T-helper 2 cell treated with Interferon-gamma antibody and Interleukin-4, amounts not matched to agents 5 μg/mL and 100 μg/mL, for 36 hours (primary cell): ENCODE results near the gene IL3.

ENCODE experiments used
- DNase-seq: peaks from one replicate; pipeline ENCODE4 v3.0.0; 2021; ENCODE audit warnings: low spot score
- H3K27ac Mint-ChIP-seq: one replicate; pipeline ENCODE4 v1.8.0; 2021; ENCODE audit warnings: mild to moderate bottlenecking, mixed read lengths
- H3K27me3 Mint-ChIP-seq: one replicate; pipeline ENCODE4 v1.8.0; 2021; ENCODE audit warnings: low read depth, mixed read lengths
- H3K36me3 Mint-ChIP-seq: one replicate; pipeline ENCODE4 v1.8.0; 2021; ENCODE audit warnings: low read depth, mixed read lengths
- H3K4me1 Mint-ChIP-seq: one replicate; pipeline ENCODE4 v1.8.0; 2021; ENCODE audit warnings: low read depth, mixed read lengths
- H3K4me3 Mint-ChIP-seq: one replicate; pipeline ENCODE4 v1.8.0; 2022; ENCODE audit warnings: mild to moderate bottlenecking, moderate library complexity, mixed read lengths
- H3K9me3 Mint-ChIP-seq: one replicate; pipeline ENCODE4 v1.8.0; 2021; ENCODE audit warnings: mixed read lengths

IL3 gene

DNA sequence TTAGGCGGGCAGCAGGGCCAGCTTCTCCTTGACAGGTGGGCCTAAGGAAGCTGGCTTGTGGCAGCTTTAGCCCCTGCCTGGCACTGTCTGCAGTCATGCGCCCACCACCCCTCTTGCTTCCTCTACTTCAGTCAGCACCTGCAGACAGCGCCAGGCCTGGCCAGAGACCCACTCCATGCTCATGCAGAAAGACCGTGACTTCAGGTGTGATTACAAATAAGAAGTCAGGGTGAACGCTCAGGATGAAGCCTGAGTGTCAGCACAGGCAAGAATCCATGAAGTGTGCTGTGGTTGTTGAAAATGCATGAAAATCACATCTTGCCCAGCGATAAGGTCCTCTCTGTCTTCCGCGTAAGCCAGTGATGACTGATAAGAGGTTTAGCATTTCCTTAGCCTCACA, 16.5 kb downstream of the IL3 start:
- no peaks in the 10 kb centered on the region for H3K9me3 Mint-ChIP-seq
- H3K36me3 Mint-ChIP-seq, result peaks cover 6% of the 10 kb centered on the region
- H3K4me1 Mint-ChIP-seq, result peaks cover 67% of the 10 kb centered on the region
- H3K4me3 Mint-ChIP-seq, result peak overlapping the region; percentile 24
- peak overlapping the region; percentile 88 for H3K27ac Mint-ChIP-seq
- H3K27me3 Mint-ChIP-seq, result no peaks in the 10 kb centered on the region
- DNase-seq, result peak; percentile 23

DNA sequence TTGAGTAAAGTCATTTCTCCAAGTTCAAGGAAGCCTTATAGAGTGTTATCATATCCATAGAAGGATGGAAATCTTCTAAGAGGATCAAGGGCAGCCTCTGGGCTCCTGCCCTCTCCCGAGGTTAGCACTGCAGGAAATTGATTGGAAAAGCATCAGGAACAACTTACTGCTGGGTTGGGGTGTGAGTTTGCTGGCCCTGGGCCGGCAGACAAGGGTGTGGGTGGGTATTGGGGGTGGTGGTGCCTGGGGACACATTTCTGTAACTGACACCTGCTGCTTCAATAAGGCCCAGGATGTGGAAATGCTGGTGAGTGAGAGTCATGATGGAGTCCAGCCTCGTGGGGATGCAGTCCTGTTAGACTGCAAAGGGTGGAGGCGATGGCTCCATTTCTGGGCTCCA, 18.6 kb downstream of the IL3 start:
- H3K27ac Mint-ChIP-seq, result peak overlapping the region; percentile 73
- H3K4me1 Mint-ChIP-seq, result peaks cover 73% of the 10 kb centered on the region
- no peaks in the 10 kb centered on the region for H3K9me3 Mint-ChIP-seq
- no peaks in the 10 kb centered on the region for H3K27me3 Mint-ChIP-seq
- DNase-seq, result no peak
- H3K4me3 Mint-ChIP-seq, result no peak overlapping the region
- H3K36me3 Mint-ChIP-seq, result peaks cover 6% of the 10 kb centered on the region

DNA sequence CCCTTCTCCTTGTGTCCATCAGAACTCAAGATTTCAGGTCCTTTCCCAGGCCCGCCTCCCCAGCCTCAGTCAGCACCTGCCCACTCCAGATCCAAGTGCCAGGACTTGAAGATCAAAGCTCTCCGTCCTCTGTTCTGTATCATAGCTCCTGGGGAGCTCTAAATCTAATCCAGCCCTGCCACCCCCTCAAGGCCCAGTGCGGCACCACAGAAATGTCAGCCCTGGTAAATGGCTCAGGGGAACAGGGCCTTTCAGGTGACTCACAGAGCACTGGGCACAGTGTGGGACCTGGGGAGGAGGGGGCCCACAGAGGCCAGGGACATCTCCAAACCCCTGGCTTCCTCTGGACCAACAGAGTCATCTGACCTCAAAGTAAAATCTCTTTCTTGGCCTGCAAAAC, 19.2 kb downstream of the IL3 start:
- peaks cover 6% of the 10 kb centered on the region for H3K36me3 Mint-ChIP-seq
- peaks cover 74% of the 10 kb centered on the region for H3K4me1 Mint-ChIP-seq
- no peak for DNase-seq
- H3K27me3 Mint-ChIP-seq, result no peaks in the 10 kb centered on the region
- H3K9me3 Mint-ChIP-seq, result no peaks in the 10 kb centered on the region
- peak overlapping the region; percentile 38 for H3K27ac Mint-ChIP-seq
- H3K4me3 Mint-ChIP-seq, result no peak overlapping the region

DNA sequence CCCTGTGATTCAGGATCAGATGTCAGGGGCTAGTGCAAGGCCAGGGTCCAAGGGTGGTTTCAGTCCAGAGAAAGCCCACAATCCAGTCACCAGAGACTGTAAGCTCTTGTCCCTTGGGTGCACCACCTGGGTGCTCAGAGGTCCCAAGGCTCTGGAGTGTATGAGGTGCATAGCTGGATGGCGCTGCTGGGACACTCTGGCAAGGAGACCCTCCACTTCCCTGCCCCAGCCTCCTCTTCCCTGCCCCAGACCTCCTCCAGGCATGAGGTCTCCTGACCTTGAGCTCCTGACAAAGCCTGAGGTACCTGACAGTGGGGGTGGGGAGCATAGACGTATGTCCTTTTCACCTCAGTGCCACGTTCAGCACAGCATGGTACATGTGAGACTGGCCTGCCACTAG, 20.1 kb downstream of the IL3 start:
- no peak for DNase-seq
- Mint-ChIP-seq H3K27ac (peak overlapping the region; percentile 55), H3K4me3 (no peak overlapping the region), H3K9me3 (no peaks in the 10 kb centered on the region), H3K4me1 (peaks cover 74% of the 10 kb centered on the region), H3K36me3 (peaks cover 5% of the 10 kb centered on the region), H3K27me3 (no peaks in the 10 kb centered on the region)

DNA sequence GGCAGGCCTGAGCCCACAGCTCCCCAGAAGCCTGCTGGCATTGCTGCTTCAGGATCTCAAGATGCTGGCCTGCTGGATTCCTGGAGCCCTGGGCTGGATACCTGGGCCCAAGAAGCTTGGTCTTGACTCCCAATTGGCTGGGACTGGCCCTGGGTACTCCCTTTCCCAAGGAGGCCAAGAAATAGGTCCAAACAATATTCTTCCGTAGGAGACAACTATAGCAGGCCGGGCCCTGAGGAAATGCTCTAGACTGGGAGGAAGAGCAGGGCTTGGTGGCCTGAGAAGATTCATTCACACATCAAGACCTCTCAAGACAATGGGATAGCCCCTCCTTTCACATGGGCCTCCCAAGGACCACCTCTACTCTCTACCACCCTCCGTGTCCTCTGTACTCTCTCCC, 21.0 kb downstream of the IL3 start:
- peaks cover 76% of the 10 kb centered on the region for H3K4me1 Mint-ChIP-seq
- H3K4me3 Mint-ChIP-seq, result no peak overlapping the region

DNA sequence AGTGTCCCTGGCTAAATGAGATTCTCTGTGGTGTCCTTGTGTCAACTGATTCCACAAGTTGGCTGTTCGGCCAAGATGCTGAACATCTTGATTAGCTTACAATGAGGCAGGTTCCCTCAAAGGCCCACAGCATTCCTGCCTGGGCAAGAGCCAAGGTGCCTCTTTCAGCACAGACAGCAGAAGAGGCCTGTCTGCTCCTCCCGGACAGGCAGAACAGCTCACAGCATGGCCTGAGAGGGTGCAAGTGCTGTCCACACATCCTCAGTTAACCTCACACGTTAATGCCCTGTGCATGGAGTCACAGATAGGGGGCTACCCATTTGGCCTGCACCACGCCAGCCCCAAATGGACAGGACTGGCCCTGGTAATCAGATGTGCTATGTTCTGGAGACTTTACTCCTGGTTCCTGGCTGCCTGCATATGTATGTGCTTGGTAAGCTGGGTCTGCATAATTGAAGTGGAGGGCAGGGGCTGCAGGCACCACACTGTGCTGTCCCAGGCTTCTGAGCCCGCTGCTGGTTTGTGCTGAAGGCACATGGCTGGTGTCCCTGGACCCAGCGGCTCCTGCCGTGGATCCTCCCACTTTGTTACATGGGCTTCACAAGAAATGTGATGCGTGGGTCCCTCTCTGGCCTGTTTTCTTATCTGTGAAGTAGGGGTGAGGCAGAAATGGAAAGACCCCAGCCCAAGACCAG, 22.0 kb downstream of the IL3 start:
- H3K27ac Mint-ChIP-seq, result peak overlapping the region; percentile 81
- no peaks in the 10 kb centered on the region for H3K36me3 Mint-ChIP-seq
- no peaks in the 10 kb centered on the region for H3K27me3 Mint-ChIP-seq
- peak overlapping the region; percentile 42 for H3K4me3 Mint-ChIP-seq
- no peaks in the 10 kb centered on the region for H3K9me3 Mint-ChIP-seq
- peaks cover 73% of the 10 kb centered on the region for H3K4me1 Mint-ChIP-seq
- no peak for DNase-seq

More for the DNA sequence above, 21.0 kb downstream of the IL3 start:
- Mint-ChIP-seq H3K27ac (peak overlapping the region; percentile 62), H3K9me3 (no peaks in the 10 kb centered on the region), H3K27me3 (no peaks in the 10 kb centered on the region), H3K36me3 (peaks cover 3% of the 10 kb centered on the region)
- no peak for DNase-seq

DNA sequence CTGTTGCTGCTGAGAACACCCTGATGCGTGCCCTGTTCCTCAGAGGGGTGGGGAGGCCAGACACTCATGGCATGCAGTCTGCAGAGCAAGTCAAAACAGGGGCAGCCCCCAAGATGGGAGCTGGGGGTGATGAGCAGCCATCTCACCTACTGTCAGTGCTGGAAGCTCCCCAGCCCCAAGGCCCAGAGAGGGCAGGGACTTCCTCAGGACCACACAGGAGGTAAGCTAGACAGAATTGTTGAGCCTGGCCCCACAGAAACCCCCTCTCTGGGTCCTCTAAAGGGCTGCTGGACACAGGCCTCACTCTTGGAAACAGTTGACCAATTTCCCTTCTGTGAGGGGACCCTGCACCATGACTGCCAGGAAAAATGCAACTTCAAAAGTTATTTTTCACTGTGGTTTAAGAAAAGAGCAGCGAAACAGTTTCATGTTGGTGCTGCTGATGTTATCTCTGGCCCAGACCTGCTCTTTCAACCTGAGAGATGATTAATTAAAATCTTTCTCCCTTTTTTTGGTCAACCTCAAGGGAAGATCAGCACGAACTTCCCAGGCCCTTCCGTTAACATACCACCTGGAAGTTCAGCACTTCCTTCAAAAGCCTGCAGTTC, 22.7 kb downstream of the IL3 start:
- Mint-ChIP-seq H3K36me3 (no peaks in the 10 kb centered on the region), H3K4me1 (peaks cover 66% of the 10 kb centered on the region), H3K27ac (peak overlapping the region; percentile 81), H3K9me3 (no peaks in the 10 kb centered on the region), H3K27me3 (no peaks in the 10 kb centered on the region), H3K4me3 (peak overlapping the region; percentile 42)
- DNase-seq, result peak; percentile 58

DNA sequence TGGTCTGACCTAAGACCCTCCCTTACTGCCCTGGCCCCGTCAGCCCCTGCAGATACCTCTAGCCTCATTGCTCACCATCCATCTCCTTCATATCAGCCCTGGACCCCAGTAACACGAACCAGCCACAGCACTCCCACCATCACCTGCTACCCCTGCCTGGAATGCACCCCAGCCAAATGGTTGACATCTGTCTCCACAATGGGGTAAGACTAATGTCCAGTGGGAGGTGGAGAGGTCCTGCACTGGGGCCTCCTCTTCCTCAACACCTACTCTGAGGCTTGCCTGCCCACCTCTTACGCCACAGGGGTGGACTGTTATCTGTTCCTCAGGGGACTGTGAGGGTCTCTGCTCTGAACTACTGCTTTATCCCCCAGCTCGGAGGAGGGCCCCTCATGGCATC, 25.2 kb downstream of the IL3 start:
- H3K36me3 Mint-ChIP-seq, result peaks cover 4% of the 10 kb centered on the region
- peak overlapping the region; percentile 61 for H3K27ac Mint-ChIP-seq

DNA sequence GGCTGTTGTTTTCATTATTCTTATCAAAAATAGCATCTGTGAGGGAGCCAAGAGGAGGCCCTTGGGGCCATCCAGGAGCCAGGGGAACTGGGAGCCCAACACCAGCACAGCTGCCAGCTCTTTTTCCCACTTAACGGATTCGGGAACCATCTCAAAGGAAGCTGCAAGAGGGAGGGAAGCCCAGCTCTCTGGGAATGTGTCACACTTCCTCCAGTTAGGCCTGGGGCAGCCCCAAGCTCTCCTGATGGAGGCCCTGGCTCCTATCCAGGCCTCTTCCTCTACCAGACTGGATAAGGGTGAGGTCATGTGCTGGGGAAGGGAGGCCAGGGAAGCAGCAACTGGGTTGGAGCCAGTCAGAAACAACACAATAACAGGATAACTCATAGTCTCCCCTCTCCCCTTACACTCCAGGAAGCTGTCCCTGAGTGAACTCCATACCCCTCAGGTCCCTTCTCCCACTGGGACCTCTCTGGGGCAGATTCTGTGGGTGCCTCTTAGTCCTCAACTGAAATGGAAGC, 25.9 kb downstream of the IL3 start:
- peaks cover 60% of the 10 kb centered on the region for H3K4me1 Mint-ChIP-seq

More for the DNA sequence above, 25.2 kb downstream of the IL3 start:
- peaks cover 10% of the 10 kb centered on the region for H3K9me3 Mint-ChIP-seq
- H3K27me3 Mint-ChIP-seq, result no peaks in the 10 kb centered on the region
- H3K4me3 Mint-ChIP-seq, result no peak overlapping the region
- peaks cover 62% of the 10 kb centered on the region for H3K4me1 Mint-ChIP-seq
- DNase-seq, result no peak

DNA sequence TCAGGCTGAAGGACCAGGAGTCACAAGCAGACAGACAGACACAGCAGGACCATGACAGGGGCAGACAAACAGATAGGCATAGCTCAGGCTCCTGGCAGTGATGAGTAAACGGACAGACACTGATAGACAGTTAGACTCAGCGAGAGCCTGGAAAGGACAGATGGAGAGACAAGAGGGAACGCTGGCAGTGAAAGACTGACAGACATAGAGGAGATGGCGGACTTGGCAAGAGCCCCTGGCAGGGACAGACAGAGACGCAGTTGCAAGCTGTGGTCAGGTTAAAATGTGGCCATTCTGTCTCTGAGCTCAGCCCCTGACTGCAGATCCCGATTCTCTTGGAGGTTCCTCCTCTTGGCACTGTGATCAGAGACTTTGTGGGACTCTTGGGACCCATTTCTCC, 26.7 kb downstream of the IL3 start:
- Mint-ChIP-seq H3K4me1 (peaks cover 53% of the 10 kb centered on the region), H3K36me3 (peaks cover 4% of the 10 kb centered on the region), H3K4me3 (no peak overlapping the region), H3K27me3 (no peaks in the 10 kb centered on the region), H3K27ac (no peak overlapping the region), H3K9me3 (peaks cover 19% of the 10 kb centered on the region)
- no peak for DNase-seq

More for the DNA sequence above, 25.9 kb downstream of the IL3 start:
- Mint-ChIP-seq H3K4me3 (no peak overlapping the region), H3K27ac (peak overlapping the region; percentile 12), H3K9me3 (peaks cover 15% of the 10 kb centered on the region), H3K36me3 (peaks cover 4% of the 10 kb centered on the region), H3K27me3 (no peaks in the 10 kb centered on the region)
- DNase-seq, result no peak

DNA sequence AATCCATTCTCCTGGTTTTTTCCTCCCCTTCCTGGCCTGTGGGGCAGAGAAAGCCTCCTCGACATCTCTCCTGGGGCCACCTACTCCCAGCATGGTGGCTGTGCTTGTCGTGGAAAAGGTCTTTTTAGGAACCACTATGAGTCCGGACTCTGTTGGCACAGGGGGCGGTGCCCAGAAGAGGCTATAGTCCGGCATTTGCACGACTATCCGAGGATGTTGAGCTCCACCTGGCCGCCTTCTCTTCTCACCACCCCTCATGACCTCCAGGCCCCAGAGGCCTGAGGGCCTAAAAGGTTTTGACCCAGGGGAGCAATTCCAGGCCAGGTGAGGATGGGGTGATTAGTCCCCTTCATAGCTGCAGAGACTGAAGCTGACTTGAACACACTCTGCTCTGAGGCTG, 27.2 kb downstream of the IL3 start:
- peaks cover 19% of the 10 kb centered on the region for H3K9me3 Mint-ChIP-seq
- H3K4me1 Mint-ChIP-seq, result peaks cover 48% of the 10 kb centered on the region
- H3K27me3 Mint-ChIP-seq, result no peaks in the 10 kb centered on the region
- H3K4me3 Mint-ChIP-seq, result no peak overlapping the region
- H3K36me3 Mint-ChIP-seq, result peaks cover 4% of the 10 kb centered on the region
- H3K27ac Mint-ChIP-seq, result no peak overlapping the region
- no peak for DNase-seq

DNA sequence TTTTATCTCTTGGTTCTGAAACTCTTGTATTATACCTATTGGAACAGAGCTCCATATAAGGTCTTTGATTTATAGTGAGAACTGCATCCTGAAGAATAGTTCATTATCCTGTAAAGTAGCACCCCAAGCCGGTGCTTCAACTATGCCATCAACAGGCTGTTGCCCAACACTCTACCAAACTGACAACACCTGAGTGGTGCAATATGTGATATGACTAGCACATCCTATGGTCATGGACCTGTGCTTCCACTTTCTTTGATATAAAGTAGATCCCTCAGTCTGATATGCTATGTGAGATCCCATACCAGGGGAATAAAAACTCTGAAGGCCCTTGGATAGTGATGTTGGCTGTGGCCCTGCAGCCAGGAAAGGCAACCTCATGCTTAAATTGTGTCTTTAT, 28.9 kb downstream of the IL3 start:
- H3K9me3 Mint-ChIP-seq, result peaks cover 19% of the 10 kb centered on the region
- peaks cover 4% of the 10 kb centered on the region for H3K36me3 Mint-ChIP-seq
- H3K4me1 Mint-ChIP-seq, result peaks cover 45% of the 10 kb centered on the region
- H3K27ac Mint-ChIP-seq, result no peak overlapping the region
- no peak for DNase-seq
- no peak overlapping the region for H3K4me3 Mint-ChIP-seq
- no peaks in the 10 kb centered on the region for H3K27me3 Mint-ChIP-seq

DNA sequence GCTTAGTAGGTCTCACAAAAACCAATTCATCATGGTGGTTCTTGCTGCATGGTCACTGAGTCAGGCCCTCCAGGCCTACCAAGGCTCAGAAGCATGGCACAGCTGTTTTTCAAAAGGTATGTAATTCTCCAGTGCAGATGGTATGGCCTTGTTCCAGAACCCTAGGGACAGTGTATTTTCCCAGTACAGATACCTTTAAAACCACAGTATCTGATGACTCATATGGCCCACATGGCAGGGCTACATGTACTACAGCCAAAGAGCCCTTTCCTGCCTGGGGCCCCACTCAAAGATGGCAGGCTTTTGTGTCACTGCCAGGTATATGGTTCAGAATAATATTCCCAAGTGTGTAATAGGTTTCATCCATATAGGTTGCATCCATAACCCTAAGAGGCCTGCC, 29.7 kb downstream of the IL3 start:
- DNase-seq, result no peak
- no peaks in the 10 kb centered on the region for H3K27me3 Mint-ChIP-seq
- no peak overlapping the region for H3K4me3 Mint-ChIP-seq
- H3K27ac Mint-ChIP-seq, result peak overlapping the region; percentile 43
- peaks cover 43% of the 10 kb centered on the region for H3K4me1 Mint-ChIP-seq
- peaks cover 19% of the 10 kb centered on the region for H3K9me3 Mint-ChIP-seq
- peaks cover 4% of the 10 kb centered on the region for H3K36me3 Mint-ChIP-seq

DNA sequence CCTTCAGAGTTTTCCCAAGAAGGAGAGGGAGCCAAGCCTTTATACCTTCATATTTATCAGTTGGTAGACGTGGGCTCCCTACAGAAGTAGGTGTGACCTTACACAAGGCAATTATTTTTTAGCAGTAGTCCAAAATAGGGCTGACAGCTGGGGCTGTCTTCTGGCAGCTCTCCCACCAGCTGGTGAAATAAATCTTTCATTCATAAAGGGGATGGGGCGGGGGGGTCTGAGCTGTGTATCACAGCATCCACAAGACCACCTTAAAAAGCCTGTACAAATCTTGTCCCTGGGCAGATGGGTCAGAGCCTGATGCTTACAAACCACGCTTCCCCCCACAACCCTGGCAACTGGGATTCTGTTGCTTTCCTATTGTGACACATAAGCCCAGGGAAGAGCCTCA, 32.8 kb downstream of the IL3 start:
- no peak for DNase-seq
- Mint-ChIP-seq H3K27ac (no peak overlapping the region), H3K9me3 (peaks cover 19% of the 10 kb centered on the region), H3K27me3 (no peaks in the 10 kb centered on the region), H3K36me3 (peaks cover 15% of the 10 kb centered on the region), H3K4me3 (no peak overlapping the region), H3K4me1 (peaks cover 44% of the 10 kb centered on the region)
